HT1080 (cell line): ENCODE measurements around the gene GLRX2. TPM values are rescaled to one million over a fixed set of nuclear protein-coding genes. Genes with fewer than 3 reads are reported as not detected.

Experiments used
- DNase-seq: peaks from one replicate; pipeline ENCODE4 v3.0.0-alpha.2; 2015; ENCODE audit warnings: low read depth
- total RNA-seq: library from RNA; depleted of rRNA; stranded (reverse); fragments of >200 nt; shearing (Covaris generic); gene quantifications from 2 replicates; pipeline ENCODE4 v1.2.3, GENCODE V29; 2014

Gene GLRX2
- total RNA-seq, 1 experiment from 2014 or later = 50.4 TPM

GRCh38 chr1:193113258-193113991 is 8.2 kb upstream of the GLRX2 start:
- no peak for DNase-seq

- DNase-seq = peak; percentile 84
Observed at GRCh38 chr1:193111641-193112090, 6.5 kb upstream of the GLRX2 start.

- DNase-seq = no peak
Observed at GRCh38 chr1:193110864-193111263, 5.7 kb upstream of the GLRX2 start.

- no peak for DNase-seq
Observed at GRCh38 chr1:193110246-193110645, 5.0 kb upstream of the GLRX2 start.

- no peak for DNase-seq
Observed at GRCh38 chr1:193109619-193110018, 4.4 kb upstream of the GLRX2 start.

- DNase-seq = no peak
Observed at GRCh38 chr1:193108471-193108870, 3.3 kb upstream of the GLRX2 start.

GRCh38 chr1:193105821-193106177 is 585 bp upstream of the GLRX2 start:
- DNase-seq = no peak

GRCh38 chr1:193104502-193104906 is 710 bp downstream of the GLRX2 start:
- DNase-seq = no peak

GRCh38 chr1:193103759-193104501 is 1.3 kb downstream of the GLRX2 start:
- DNase-seq = no peak

- DNase-seq = no peak
Observed at GRCh38 chr1:193102662-193103061, 2.6 kb downstream of the GLRX2 start.

GRCh38 chr1:193094112-193094511 is 11.1 kb downstream of the GLRX2 start:
- no peak for DNase-seq

GRCh38 chr1:193090865-193091264 is 14.3 kb downstream of the GLRX2 start:
- DNase-seq = no peak

- no peak for DNase-seq
Observed at GRCh38 chr1:193087893-193088292, 17.3 kb downstream of the GLRX2 start.

GRCh38 chr1:193086342-193086741 is 18.9 kb downstream of the GLRX2 start:
- no peak for DNase-seq

GRCh38 chr1:193085263-193085662 is 20.0 kb downstream of the GLRX2 start:
- DNase-seq = no peak

- no peak for DNase-seq
Observed at GRCh38 chr1:193083365-193084088, 21.7 kb downstream of the GLRX2 start.

- DNase-seq = no peak
Observed at GRCh38 chr1:193079187-193079586, 26.0 kb downstream of the GLRX2 start.

GRCh38 chr1:193077991-193078390 is 27.2 kb downstream of the GLRX2 start:
- no peak for DNase-seq

GRCh38 chr1:193070942-193071341 is 34.3 kb downstream of the GLRX2 start:
- DNase-seq = peak; percentile 28

- peak; percentile 5 for DNase-seq
Observed at GRCh38 chr1:193070386-193070753, 34.8 kb downstream of the GLRX2 start.

GRCh38 chr1:193069748-193070385 is 35.3 kb downstream of the GLRX2 start:
- peak; percentile 39 for DNase-seq

GRCh38 chr1:193068013-193068412 is 37.2 kb downstream of the GLRX2 start:
- no peak for DNase-seq
